ENCODE measurements around the gene PDZRN3.

The PDZRN3 gene

GRCh38 chr3:73558727-73559075, 66.0 kb downstream of the PDZRN3 start:
- Histone ChIP-seq H2BK5ac (ENCODE audit: low read depth, low read length, poor library complexity) (no peak overlapping the region), H4K8ac (ENCODE audit: low read depth, low read length) (no peak overlapping the region), H3K9me3 (ENCODE audit: insufficient read depth, low read depth, low read length) (no peaks in the 10 kb centered on the region), H4K91ac (ENCODE audit: low read depth, low read length) (peak overlapping the region; percentile 5), H2AFZ (ENCODE audit: insufficient read depth, low read length, poor library complexity) (no peak overlapping the region), H3K9ac (ENCODE audit: low read length) (no peak overlapping the region), H3K18ac (ENCODE audit: low read length) (peak overlapping the region; percentile 19), H3K79me2 (ENCODE audit: control insufficient read depth, insufficient read depth, low read length, poor library complexity) (peaks cover 3% of the 10 kb centered on the region), H3K4me1 (ENCODE audit: control insufficient read depth in 1 of 2, insufficient read depth in 2 of 2, low read length in 2 of 2) (peaks cover 10 to 20% of the 10 kb centered on the region in 2 experiments), H3K79me1 (ENCODE audit: low read length) (peaks cover 5% of the 10 kb centered on the region), H2BK120ac (ENCODE audit: insufficient read depth, low read length, poor library complexity) (peak overlapping the region; percentile 41), H4K12ac (ENCODE audit: low read depth, low read length) (no peak overlapping the region), H2BK12ac (ENCODE audit: low read length) (peak overlapping the region; percentile 50), H2AK5ac (ENCODE audit: low read length) (no peak overlapping the region), H3K14ac (ENCODE audit: low read length) (peak overlapping the region; percentile 6), H3K4me2 (ENCODE audit: low read length) (peak overlapping the region; percentile 21), H3K4me3 (ENCODE audit: low read depth, low read length) (no peak overlapping the region), H3K23ac (ENCODE audit: low read length) (no peak overlapping the region), H3K27ac (ENCODE audit: low read depth, low read length) (peak overlapping the region; percentile 45), H3K36me3 (ENCODE audit: control insufficient read depth in 1 of 2, insufficient read depth in 2 of 2, low read length in 2 of 2) (peaks cover 0 to 2% of the 10 kb centered on the region in 2 experiments), H3K4ac (ENCODE audit: low read depth, low read length) (peak overlapping the region; percentile 72), H3K27me3 (ENCODE audit: insufficient read depth, low read length) (no peaks in the 10 kb centered on the region)
- DNase-seq: no peak
- WGBS (ENCODE audit: extremely low coverage, insufficient coverage, insufficient read length): no CpG with 5 or more reads among the region's 4 CpGs

GRCh38 chr3:73557986-73558726, 66.6 kb downstream of the PDZRN3 start:
- H3K18ac ChIP-seq (ENCODE audit: low read length): no peak overlapping the region
- H3K14ac ChIP-seq (ENCODE audit: low read length): peak overlapping the region; percentile 6
- H3K27ac ChIP-seq (ENCODE audit: low read depth, low read length): peak overlapping the region; percentile 45
- H3K79me1 ChIP-seq (ENCODE audit: low read length): peaks cover 5% of the 10 kb centered on the region
- DNase-seq: no peak
- no peak overlapping the region for H2BK5ac ChIP-seq (ENCODE audit: low read depth, low read length, poor library complexity)
- no peak overlapping the region for H4K91ac ChIP-seq (ENCODE audit: low read depth, low read length)
- H3K4me3 ChIP-seq (ENCODE audit: low read depth, low read length): no peak overlapping the region
- no CpG with 5 or more reads among the region's 3 CpGs for WGBS (ENCODE audit: extremely low coverage, insufficient coverage, insufficient read length)
- H3K9me3 ChIP-seq (ENCODE audit: insufficient read depth, low read depth, low read length): no peaks in the 10 kb centered on the region
- H3K79me2 ChIP-seq (ENCODE audit: control insufficient read depth, insufficient read depth, low read length, poor library complexity): peaks cover 3% of the 10 kb centered on the region
- no peak overlapping the region for H4K8ac ChIP-seq (ENCODE audit: low read depth, low read length)
- no peak overlapping the region for H2AK5ac ChIP-seq (ENCODE audit: low read length)
- no peak overlapping the region for H2BK120ac ChIP-seq (ENCODE audit: insufficient read depth, low read length, poor library complexity)
- peak overlapping the region; percentile 21 for H3K4me2 ChIP-seq (ENCODE audit: low read length)
- no peak overlapping the region for H3K9ac ChIP-seq (ENCODE audit: low read length)
- no peak overlapping the region for H4K12ac ChIP-seq (ENCODE audit: low read depth, low read length)
- H3K4ac ChIP-seq (ENCODE audit: low read depth, low read length): no peak overlapping the region
- H2BK12ac ChIP-seq (ENCODE audit: low read length): no peak overlapping the region
- no peaks in the 10 kb centered on the region for H3K27me3 ChIP-seq (ENCODE audit: insufficient read depth, low read length)
- H2AFZ ChIP-seq (ENCODE audit: insufficient read depth, low read length, poor library complexity): no peak overlapping the region
- no peak overlapping the region for H3K23ac ChIP-seq (ENCODE audit: low read length)
- peaks cover 0 to 2% of the 10 kb centered on the region in 2 experiments for H3K36me3 ChIP-seq (ENCODE audit: control insufficient read depth in 1 of 2, insufficient read depth in 2 of 2, low read length in 2 of 2)
- H3K4me1 ChIP-seq (ENCODE audit: control insufficient read depth in 1 of 2, insufficient read depth in 2 of 2, low read length in 2 of 2): peaks cover 10 to 19% of the 10 kb centered on the region in 2 experiments

- H2AK5ac ChIP-seq (ENCODE audit: low read length): no peak overlapping the region
- WGBS (ENCODE audit: extremely low coverage, insufficient coverage, insufficient read length): no CpG with 5 or more reads among the region's 3 CpGs
- H4K8ac ChIP-seq (ENCODE audit: low read depth, low read length): no peak overlapping the region
- peak overlapping the region; percentile 14 for H3K4me2 ChIP-seq (ENCODE audit: low read length)
- peak overlapping the region; percentile 67 for H3K14ac ChIP-seq (ENCODE audit: low read length)
- no peak overlapping the region for H2AFZ ChIP-seq (ENCODE audit: insufficient read depth, low read length, poor library complexity)
- peaks cover 3% of the 10 kb centered on the region for H3K79me2 ChIP-seq (ENCODE audit: control insufficient read depth, insufficient read depth, low read length, poor library complexity)
- H3K4ac ChIP-seq (ENCODE audit: low read depth, low read length): no peak overlapping the region
- peak overlapping the region; percentile 16 for H2BK5ac ChIP-seq (ENCODE audit: low read depth, low read length, poor library complexity)
- H4K91ac ChIP-seq (ENCODE audit: low read depth, low read length): peak overlapping the region; percentile 8
- H3K9ac ChIP-seq (ENCODE audit: low read length): no peak overlapping the region
- peak overlapping the region; percentile 8 for H2BK120ac ChIP-seq (ENCODE audit: insufficient read depth, low read length, poor library complexity)
- no peaks in the 10 kb centered on the region for H3K27me3 ChIP-seq (ENCODE audit: insufficient read depth, low read length)
- peak overlapping the region; percentile 15 for H2BK12ac ChIP-seq (ENCODE audit: low read length)
- no peak for DNase-seq
- no peak overlapping the region for H3K4me3 ChIP-seq (ENCODE audit: low read depth, low read length)
- peak overlapping the region; percentile 61 for H3K18ac ChIP-seq (ENCODE audit: low read length)
- peak overlapping the region; percentile 39 for H3K27ac ChIP-seq (ENCODE audit: low read depth, low read length)
- peaks cover 0 to 2% of the 10 kb centered on the region in 2 experiments for H3K36me3 ChIP-seq (ENCODE audit: control insufficient read depth in 1 of 2, insufficient read depth in 2 of 2, low read length in 2 of 2)
- H4K12ac ChIP-seq (ENCODE audit: low read depth, low read length): no peak overlapping the region
- H3K79me1 ChIP-seq (ENCODE audit: low read length): peaks cover 8% of the 10 kb centered on the region
- peaks cover 15 to 23% of the 10 kb centered on the region in 2 experiments for H3K4me1 ChIP-seq (ENCODE audit: control insufficient read depth in 1 of 2, insufficient read depth in 2 of 2, low read length in 2 of 2)
- no peak overlapping the region for H3K23ac ChIP-seq (ENCODE audit: low read length)
- no peaks in the 10 kb centered on the region for H3K9me3 ChIP-seq (ENCODE audit: insufficient read depth, low read depth, low read length)
Observed at GRCh38 chr3:73556520-73557372, 68.0 kb downstream of the PDZRN3 start.

GRCh38 chr3:73555076-73555475, 69.7 kb downstream of the PDZRN3 start:
- Histone ChIP-seq H3K9me3 (ENCODE audit: insufficient read depth, low read depth, low read length) (no peaks in the 10 kb centered on the region), H3K4me3 (ENCODE audit: low read depth, low read length) (no peak overlapping the region), H2AFZ (ENCODE audit: insufficient read depth, low read length, poor library complexity) (no peak overlapping the region), H3K18ac (ENCODE audit: low read length) (no peak overlapping the region), H3K79me1 (ENCODE audit: low read length) (peaks cover 8% of the 10 kb centered on the region), H3K27me3 (ENCODE audit: insufficient read depth, low read length) (no peaks in the 10 kb centered on the region), H3K27ac (ENCODE audit: low read depth, low read length) (no peak overlapping the region), H3K14ac (ENCODE audit: low read length) (no peak overlapping the region), H2BK120ac (ENCODE audit: insufficient read depth, low read length, poor library complexity) (no peak overlapping the region), H4K91ac (ENCODE audit: low read depth, low read length) (no peak overlapping the region), H3K4me2 (ENCODE audit: low read length) (no peak overlapping the region), H3K23ac (ENCODE audit: low read length) (no peak overlapping the region), H3K9ac (ENCODE audit: low read length) (no peak overlapping the region), H4K12ac (ENCODE audit: low read depth, low read length) (no peak overlapping the region), H3K4ac (ENCODE audit: low read depth, low read length) (no peak overlapping the region), H2BK5ac (ENCODE audit: low read depth, low read length, poor library complexity) (no peak overlapping the region), H3K79me2 (ENCODE audit: control insufficient read depth, insufficient read depth, low read length, poor library complexity) (peaks cover 3% of the 10 kb centered on the region), H4K8ac (ENCODE audit: low read depth, low read length) (no peak overlapping the region), H2BK12ac (ENCODE audit: low read length) (no peak overlapping the region), H3K4me1 (ENCODE audit: control insufficient read depth in 1 of 2, insufficient read depth in 2 of 2, low read length in 2 of 2) (peaks cover 16 to 21% of the 10 kb centered on the region in 2 experiments), H3K36me3 (ENCODE audit: control insufficient read depth in 1 of 2, insufficient read depth in 2 of 2, low read length in 2 of 2) (peaks cover 0 to 2% of the 10 kb centered on the region in 2 experiments), H2AK5ac (ENCODE audit: low read length) (no peak overlapping the region)
- no peak for DNase-seq
- WGBS (ENCODE audit: extremely low coverage, insufficient coverage, insufficient read length): no CpG with 5 or more reads among the region's 2 CpGs
